GM12865 (cell line): ENCODE measurements around the gene PPARD.

Experiments used
- DNase-seq: peaks from one replicate; pipeline ENCODE4 v3.0.0; 2010; ENCODE audit warnings: low read depth
- H3K4me3 ChIP-seq: 2 replicates; pipeline ENCODE4 v1.5.1; 2011; ENCODE audit warnings: mild to moderate bottlenecking, low read depth, low read length, control low read depth
- TF ChIP-seq, protein P1 (sequence below): IDR thresholded peaks from 2 replicates; pipeline ENCODE4 v1.5.1; 2011; ENCODE audit warnings: low read length, control low read depth, low read depth, inconsistent platforms; ENCODE audit not compliant: insufficient read depth; ENCODE audit errors: missing control alignments

PPARD gene

GRCh38 chr6:35473075-35473849 is 130.9 kb downstream of the PPARD start:
- TF ChIP-seq, protein P1, sequence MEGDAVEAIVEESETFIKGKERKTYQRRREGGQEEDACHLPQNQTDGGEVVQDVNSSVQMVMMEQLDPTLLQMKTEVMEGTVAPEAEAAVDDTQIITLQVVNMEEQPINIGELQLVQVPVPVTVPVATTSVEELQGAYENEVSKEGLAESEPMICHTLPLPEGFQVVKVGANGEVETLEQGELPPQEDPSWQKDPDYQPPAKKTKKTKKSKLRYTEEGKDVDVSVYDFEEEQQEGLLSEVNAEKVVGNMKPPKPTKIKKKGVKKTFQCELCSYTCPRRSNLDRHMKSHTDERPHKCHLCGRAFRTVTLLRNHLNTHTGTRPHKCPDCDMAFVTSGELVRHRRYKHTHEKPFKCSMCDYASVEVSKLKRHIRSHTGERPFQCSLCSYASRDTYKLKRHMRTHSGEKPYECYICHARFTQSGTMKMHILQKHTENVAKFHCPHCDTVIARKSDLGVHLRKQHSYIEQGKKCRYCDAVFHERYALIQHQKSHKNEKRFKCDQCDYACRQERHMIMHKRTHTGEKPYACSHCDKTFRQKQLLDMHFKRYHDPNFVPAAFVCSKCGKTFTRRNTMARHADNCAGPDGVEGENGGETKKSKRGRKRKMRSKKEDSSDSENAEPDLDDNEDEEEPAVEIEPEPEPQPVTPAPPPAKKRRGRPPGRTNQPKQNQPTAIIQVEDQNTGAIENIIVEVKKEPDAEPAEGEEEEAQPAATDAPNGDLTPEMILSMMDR = no peak
- peak; percentile 49 for DNase-seq
- no peak overlapping the region for H3K4me3 ChIP-seq

DNA sequence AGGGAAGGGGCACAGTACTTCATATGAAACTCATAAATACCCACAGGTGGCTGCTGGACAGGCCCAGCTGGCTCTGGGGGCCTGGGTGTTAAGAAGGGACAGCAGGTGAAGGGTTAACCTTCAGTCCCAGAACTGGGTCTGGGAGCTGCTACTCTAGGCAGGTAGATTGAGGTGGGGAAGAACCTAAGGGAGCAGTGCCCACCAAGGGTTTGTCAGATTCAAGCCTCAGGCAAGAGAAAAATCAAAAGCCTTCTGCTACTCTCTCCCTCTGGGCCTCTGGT is 131.4 kb downstream of the PPARD start:
- H3K4me3 ChIP-seq = no peak overlapping the region
- no peak for DNase-seq
- TF ChIP-seq, protein P1 = no peak

DNA sequence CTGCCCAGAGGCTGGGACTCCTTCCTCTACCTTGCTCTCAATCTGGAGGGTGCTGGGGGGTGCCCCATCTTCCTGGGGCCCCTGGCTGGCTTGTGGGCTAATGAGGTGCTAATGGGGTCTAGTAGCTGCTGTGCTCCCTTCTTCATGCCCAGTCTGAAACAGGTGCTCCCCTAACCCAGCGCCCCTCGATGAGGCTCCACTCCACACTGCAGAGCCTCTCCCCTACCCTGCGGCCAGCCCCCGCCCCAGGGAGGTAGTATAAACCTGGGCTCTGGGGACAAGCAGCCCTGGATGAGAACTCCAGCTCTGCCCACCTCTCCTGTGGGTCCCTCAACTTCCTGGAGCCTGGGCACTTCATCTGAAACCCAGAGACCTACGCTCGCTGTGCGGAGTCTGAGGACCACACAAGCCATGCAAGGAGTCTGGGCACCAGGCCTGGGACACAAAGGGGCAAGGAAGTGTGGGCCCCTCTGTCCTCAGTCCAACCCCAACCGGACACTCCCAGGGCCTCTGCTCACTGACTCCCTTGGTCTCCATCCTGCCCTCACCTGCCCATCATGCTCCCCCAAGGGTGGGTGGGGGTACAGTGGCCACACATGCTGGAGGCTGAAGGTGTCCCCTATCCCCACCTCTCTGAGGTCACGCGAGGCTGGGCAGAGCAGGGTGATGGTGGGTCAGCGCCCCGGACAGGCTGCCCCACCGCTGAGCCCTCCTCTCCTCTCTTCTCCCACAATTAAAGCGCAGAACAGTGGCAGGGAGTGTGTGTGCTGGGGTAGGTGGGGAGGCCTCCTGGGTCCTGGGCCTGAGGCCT is 132.0 kb downstream of the PPARD start:
- DNase-seq = peak; percentile 52
- TF ChIP-seq, protein P1 = no peak
- H3K4me3 ChIP-seq = no peak overlapping the region

- TF ChIP-seq, protein P1 = no peak
- peak; percentile 40 for DNase-seq
- H3K4me3 ChIP-seq = no peak overlapping the region
Measured at GRCh38 chr6:35474942-35475570, 132.7 kb downstream of the PPARD start.

DNA sequence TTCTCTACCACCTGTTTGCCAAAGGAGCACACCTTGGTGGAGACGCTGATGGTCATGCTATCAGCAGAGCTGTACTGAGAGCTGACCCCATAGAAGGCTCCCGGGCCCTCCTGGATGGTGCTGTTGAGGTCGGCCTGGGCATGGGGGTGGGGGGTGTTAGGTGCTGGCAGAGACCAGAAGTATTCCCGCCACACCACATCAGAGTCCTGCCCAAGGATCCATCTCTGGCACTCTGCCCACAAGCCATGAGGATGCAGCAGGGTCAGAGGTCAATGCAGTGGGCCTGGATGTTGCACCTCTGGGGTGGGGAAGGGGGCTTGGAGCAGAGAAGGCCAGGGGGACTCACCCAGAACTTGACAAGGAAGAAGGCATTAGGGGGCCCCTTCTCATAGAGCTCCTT is 133.2 kb downstream of the PPARD start:
- H3K4me3 ChIP-seq = no peak overlapping the region
- DNase-seq = no peak
- TF ChIP-seq, protein P1 = no peak

DNA sequence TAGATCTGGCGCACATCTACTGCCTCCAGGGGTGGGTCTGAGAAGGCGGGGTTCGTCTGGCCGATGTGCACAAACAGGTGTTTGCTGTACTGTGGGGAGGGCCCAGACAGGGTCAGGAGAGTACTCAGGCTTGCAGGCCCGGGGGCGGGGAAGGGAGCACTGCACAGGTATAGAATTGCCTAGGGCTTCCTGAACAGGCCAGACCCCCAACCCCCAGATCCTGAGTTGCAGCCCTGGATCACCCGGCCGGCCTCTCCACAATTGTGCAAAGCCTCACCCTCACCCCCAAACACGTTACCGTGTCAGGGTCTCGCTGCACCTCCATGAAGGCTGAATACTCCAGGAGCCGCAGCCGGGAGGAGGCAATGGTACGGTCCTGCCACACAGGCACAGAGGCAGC is 133.6 kb downstream of the PPARD start:
- TF ChIP-seq, protein P1 = no peak
- no peak for DNase-seq
- H3K4me3 ChIP-seq = no peak overlapping the region

DNA sequence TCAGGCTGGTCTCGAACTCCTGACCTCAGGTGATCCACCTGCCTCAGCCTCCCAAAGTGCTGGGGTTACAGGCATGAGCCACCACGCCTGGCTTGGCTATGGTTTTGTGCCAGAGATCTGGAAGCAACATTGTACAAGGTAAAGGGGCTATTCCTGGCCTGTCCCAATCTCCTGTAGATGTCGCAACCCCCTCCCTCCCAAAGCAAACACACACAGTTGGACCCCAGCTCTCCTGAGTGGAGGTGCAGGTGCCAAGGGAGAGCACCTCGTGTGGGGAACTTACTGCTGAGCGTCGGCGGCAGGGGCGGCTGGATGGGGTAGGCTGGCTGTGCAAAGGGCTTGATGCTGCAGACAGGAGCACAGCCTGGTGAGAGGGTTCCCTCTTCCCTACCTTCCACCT is 134.7 kb downstream of the PPARD start:
- no peak for DNase-seq
- TF ChIP-seq, protein P1 = no peak
- H3K4me3 ChIP-seq = no peak overlapping the region
